Endothelial cell of umbilical vein (primary cell): Measurements from ENCODE around the gene EPB41L1. TPM values are rescaled to one million over a fixed set of nuclear protein-coding genes. Genes with fewer than 3 reads are reported as not detected.

ENCODE experiments used
- BruUV-seq: library from RNA; stranded (reverse); fragments of 400-500 nt; replicated peaks from 2 replicates; lab custom pipeline; 2021; lab: Mats Ljungman, UMichigan
- CTCF ChIA-PET: fragments of 300-600, 350-600 bp; sonication (Branson Sonifier 250); formaldehyde crosslinking; loops from one replicate; lab custom pipeline; 2021; ENCODE audit warnings: antibody characterized with exemption, inconsistent platforms; lab: Charles Lee
- POLR2A ChIA-PET: fragments of 300-600, 350-600 bp; sonication (Branson Sonifier 250); formaldehyde crosslinking; loops from one replicate; lab custom pipeline; 2021; ENCODE audit warnings: antibody characterized with exemption, inconsistent platforms; lab: Charles Lee
- DNase-seq: peaks from one replicate; pipeline ENCODE4 v3.0.0-alpha.2; 2011; ENCODE audit warnings: low read depth, low spot score
- FAIRE-seq: peaks from 2 replicates; lab custom pipeline; 2011; peaks lifted over from hg19 to GRCh38; lab: Jason Lieb, UNC
- H2AFZ ChIP-seq: 2 replicates; pipeline ENCODE4 v1.6.0; 2012; ENCODE audit warnings: low read depth, low read length, control low read depth, inconsistent platforms
- H3K27ac ChIP-seq: 2 replicates; pipeline ENCODE4 v1.5.1; 2011; ENCODE audit warnings: low read depth, mild to moderate bottlenecking, control low read depth, low read length, moderate library complexity; ENCODE audit not compliant: insufficient read depth
- H3K27me3 ChIP-seq, 2 experiments: 2 replicates each; pipeline versions ENCODE4 v1.6.0 to v1.6.1; 2011; ENCODE audit warnings: low read length in 2 of 2, mixed read lengths in 1 of 2; ENCODE audit not compliant: control insufficient read depth in 2 of 2, insufficient read depth in 2 of 2
- H3K36me3 ChIP-seq, 2 experiments: 2 replicates in 1 of 2; 3 replicates in 1 of 2; pipeline ENCODE4 v1.5.1; 2011; ENCODE audit warnings: low read length in 2 of 2, mild to moderate bottlenecking in 1 of 2, moderate library complexity in 1 of 2; ENCODE audit not compliant: control insufficient read depth in 2 of 2, insufficient read depth in 2 of 2; ENCODE audit errors: extremely low read depth in 1 of 2
- H3K4me1 ChIP-seq: 3 replicates; pipeline ENCODE4 v1.5.1; 2011; ENCODE audit warnings: mild to moderate bottlenecking, low read length; ENCODE audit not compliant: control insufficient read depth, insufficient read depth; ENCODE audit errors: extremely low read depth
- H3K4me2 ChIP-seq: 2 replicates; pipeline ENCODE4 v1.6.1; 2011; ENCODE audit warnings: low read length, control low read depth, mixed read lengths; ENCODE audit not compliant: insufficient read depth
- H3K4me3 ChIP-seq, 3 experiments: fragments of 200-600 bp in 1 of 3; sonication (generic), shearing (Covaris generic) in 1 of 3; replicated peaks in 1 of 3; 2 replicates each; pipeline ENCODE4 v1.5.1; 2011 to 2016; ENCODE audit warnings: control low read depth in 3 of 3, low read length in 3 of 3, mild to moderate bottlenecking in 2 of 3, inconsistent platforms in 1 of 3, low read depth in 1 of 3, moderate library complexity in 1 of 3; ENCODE audit not compliant: insufficient read depth in 1 of 3
- H3K79me2 ChIP-seq: 2 replicates; pipeline ENCODE4 v1.6.0; 2012; ENCODE audit warnings: low read length, inconsistent platforms; ENCODE audit not compliant: control insufficient read depth, insufficient read depth
- H3K9ac ChIP-seq: replicated peaks from 2 replicates; pipeline ENCODE3; 2011; ENCODE audit warnings: low read length, control low read depth; ENCODE audit not compliant: insufficient read depth; ENCODE audit errors: extremely low read depth
- H3K9me1 ChIP-seq: replicated peaks from 3 replicates; pipeline ENCODE4 v1.6.0; 2011; ENCODE audit warnings: mild to moderate bottlenecking, low read length; ENCODE audit not compliant: control insufficient read depth, insufficient read depth; ENCODE audit errors: extremely low read depth
- H3K9me3 ChIP-seq: replicated peaks from 2 replicates; pipeline ENCODE4 v1.5.1; 2012; ENCODE audit warnings: low read length, inconsistent platforms; ENCODE audit not compliant: control insufficient read depth, insufficient read depth
- H4K20me1 ChIP-seq: replicated peaks from 2 replicates; pipeline ENCODE3; 2011; ENCODE audit warnings: mild to moderate bottlenecking, low read length; ENCODE audit not compliant: control insufficient read depth, insufficient read depth; ENCODE audit errors: extremely low read depth
- EZH2 ChIP-seq: IDR thresholded peaks from 2 replicates; pipeline ENCODE4 v1.6.1; 2012; ENCODE audit warnings: borderline replicate concordance, low read depth, mild to moderate bottlenecking, moderate library complexity, low read length, inconsistent platforms; ENCODE audit not compliant: severe bottlenecking
- FOS ChIP-seq: IDR thresholded peaks from 2 replicates; pipeline ENCODE4 v1.6.1; 2011; ENCODE audit warnings: mild to moderate bottlenecking, low read length, moderate library complexity, borderline replicate concordance; ENCODE audit not compliant: insufficient read depth
- GATA2 ChIP-seq: IDR thresholded peaks from 2 replicates; pipeline ENCODE4 v1.7.0; 2011; ENCODE audit warnings: low read depth, mild to moderate bottlenecking, moderate library complexity, mixed read lengths, low read length; ENCODE audit not compliant: insufficient read length, insufficient read depth
- JUN ChIP-seq: IDR thresholded peaks from 2 replicates; pipeline ENCODE4 v1.6.1; 2011; ENCODE audit warnings: borderline replicate concordance, low read depth; ENCODE audit not compliant: insufficient read length, insufficient read depth
- MYC ChIP-seq: IDR thresholded peaks from one replicate; pipeline ENCODE4 v1.6.1; 2011; ENCODE audit warnings: mild to moderate bottlenecking, low read depth, low read length
- POLR2A ChIP-seq: IDR thresholded peaks from 2 replicates; pipeline ENCODE4 v1.6.1; 2012; ENCODE audit warnings: low read depth, mild to moderate bottlenecking, control low read depth, low read length
- POLR2AphosphoS5 ChIP-seq: IDR thresholded peaks from 2 replicates; pipeline ENCODE4 v1.6.1; 2012; ENCODE audit warnings: low read depth, mild to moderate bottlenecking, control low read depth, low read length, moderate library complexity; ENCODE audit not compliant: insufficient read depth
- dilution Hi-C: fragments of 300-500 bp; cut with MboI; formaldehyde crosslinking; loops from one replicate; pipeline ENCODE4 v1.15.0; 2019; ENCODE audit warnings: low sequenced_read_pairs; ENCODE audit not compliant: extremely low pct_ligation_motif_present
- intact Hi-C: fragments of 100-400 bp; cut with micrococcal nuclease; formaldehyde crosslinking; loops from one replicate; pipeline ENCODE4 v1.10.0; 2022
- polyA plus RNA-seq, 4 experiments: library from polyadenylated mRNA; depleted of rRNA in 3 of 4; stranded (reverse) in 3 of 4; unstranded in 1 of 4; fragments of >200 nt; gene quantifications; 2 replicates each; pipeline versions ENCODE4 v1.2.1 to v1.2.3, GENCODE V29; 2011 to 2012; ENCODE audit warnings: missing spikeins in 1 of 4
- total RNA-seq: library from RNA; stranded (reverse); gene quantifications from 2 replicates; pipeline ENCODE4 v1.2.3, GENCODE V29; 2021
- TF ChIP-seq, protein P1 (sequence below): IDR thresholded peaks from 2 replicates; pipeline ENCODE4 v1.6.1; 2011; ENCODE audit not compliant: insufficient read depth, insufficient read length
- TF ChIP-seq, protein P2 (sequence below), 2 donors: IDR thresholded peaks; 1 replicate in 1 of 2; 2 replicates in 1 of 2; pipeline ENCODE4 v1.5.1; 2011; ENCODE audit warnings: low read length in 2 of 2, mild to moderate bottlenecking in 2 of 2, moderate library complexity in 2 of 2, control low read depth in 1 of 2, inconsistent platforms in 1 of 2, low read depth in 1 of 2; ENCODE audit not compliant: insufficient read depth in 1 of 2; ENCODE audit errors: extremely low read depth in 1 of 2

The EPB41L1 gene
- total and polyA plus RNA-seq, 2 donors (not counting 3 experiments of a cell fraction or from before 2014, with no cell fraction given), result 6.1 to 12.2 TPM

DNA sequence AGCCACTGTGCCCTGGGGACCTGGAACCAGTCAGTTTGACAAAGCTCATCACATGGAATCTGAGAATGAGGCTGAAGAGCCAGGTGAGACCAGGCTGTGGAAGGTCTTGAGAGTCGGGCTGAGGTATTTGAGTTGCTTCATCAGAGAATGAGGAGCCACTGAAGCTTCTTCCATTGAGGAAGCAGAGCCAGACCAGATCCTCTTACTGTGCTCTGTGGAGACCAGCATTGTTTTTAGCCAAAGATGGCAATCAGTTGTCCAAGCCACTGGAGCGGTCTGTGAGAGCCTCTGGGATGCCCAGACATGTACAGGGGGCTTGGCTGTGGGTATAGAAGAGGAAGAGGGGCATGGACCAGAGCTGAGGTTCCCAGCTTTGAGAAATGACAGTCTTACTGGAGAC is 6.1 kb upstream of the EPB41L1 start:
- no peak overlapping the region for H2AFZ ChIP-seq
- intact Hi-C loops (no loop called here), dilution Hi-C loops (no loop called here)
- no peak for TF ChIP-seq EZH2
- TF ChIP-seq GATA2, result no peak
- no peak for TF ChIP-seq MYC
- TF ChIP-seq FOS, result no peak
- TF ChIP-seq, protein P1, sequence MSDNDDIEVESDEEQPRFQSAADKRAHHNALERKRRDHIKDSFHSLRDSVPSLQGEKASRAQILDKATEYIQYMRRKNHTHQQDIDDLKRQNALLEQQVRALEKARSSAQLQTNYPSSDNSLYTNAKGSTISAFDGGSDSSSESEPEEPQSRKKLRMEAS, result no peak
- no peak for TF ChIP-seq POLR2A
- TF ChIP-seq, protein P2, sequence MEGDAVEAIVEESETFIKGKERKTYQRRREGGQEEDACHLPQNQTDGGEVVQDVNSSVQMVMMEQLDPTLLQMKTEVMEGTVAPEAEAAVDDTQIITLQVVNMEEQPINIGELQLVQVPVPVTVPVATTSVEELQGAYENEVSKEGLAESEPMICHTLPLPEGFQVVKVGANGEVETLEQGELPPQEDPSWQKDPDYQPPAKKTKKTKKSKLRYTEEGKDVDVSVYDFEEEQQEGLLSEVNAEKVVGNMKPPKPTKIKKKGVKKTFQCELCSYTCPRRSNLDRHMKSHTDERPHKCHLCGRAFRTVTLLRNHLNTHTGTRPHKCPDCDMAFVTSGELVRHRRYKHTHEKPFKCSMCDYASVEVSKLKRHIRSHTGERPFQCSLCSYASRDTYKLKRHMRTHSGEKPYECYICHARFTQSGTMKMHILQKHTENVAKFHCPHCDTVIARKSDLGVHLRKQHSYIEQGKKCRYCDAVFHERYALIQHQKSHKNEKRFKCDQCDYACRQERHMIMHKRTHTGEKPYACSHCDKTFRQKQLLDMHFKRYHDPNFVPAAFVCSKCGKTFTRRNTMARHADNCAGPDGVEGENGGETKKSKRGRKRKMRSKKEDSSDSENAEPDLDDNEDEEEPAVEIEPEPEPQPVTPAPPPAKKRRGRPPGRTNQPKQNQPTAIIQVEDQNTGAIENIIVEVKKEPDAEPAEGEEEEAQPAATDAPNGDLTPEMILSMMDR (IDR thresholded peaks at IDR 0.05; ENCODE audit: extremely low read depth in 1 of 2, insufficient read depth in 1 of 2, low read depth in 1 of 2, low read length in 2 of 2), result no peak
- no peak for TF ChIP-seq JUN
- TF ChIP-seq POLR2AphosphoS5, result no peak
- BruUV-seq, result no TSS peak
- H3K4me1 ChIP-seq, result peaks cover 12% of the 10 kb centered on the region
- no peak overlapping the region for H3K4me2 ChIP-seq
- no peaks in the 10 kb centered on the region for H3K9me3 ChIP-seq
- no peak overlapping the region for H3K9ac ChIP-seq
- no peaks in the 10 kb centered on the region for H3K9me1 ChIP-seq
- FAIRE-seq, result no peak
- ChIA-PET CTCF (interaction anchor here (0.6 to 24.9 kb wide), 5 partner anchors 8 to 194 kb away, joined by 3 to 1267 read pairs (median 3); partner anchors contain the start of gene SCAND1), POLR2A (no interaction called here)
- no peak overlapping the region for H3K27ac ChIP-seq
- H4K20me1 ChIP-seq, result no peaks in the 10 kb centered on the region
- no peaks in the 10 kb centered on the region for H3K79me2 ChIP-seq
- no peak for DNase-seq
- H3K4me3 ChIP-seq, result no peak overlapping the region
- no peaks in the 10 kb centered on the region for H3K27me3 ChIP-seq
- no peaks in the 10 kb centered on the region for H3K36me3 ChIP-seq
